Stimulated activated naive B cell treated with anti-CD40 and anti-IgM and Interleukin-4, amounts not matched to agents 10 μg/mL and 1 μg/mL and 100 μg/mL, for 72 hours (primary cell): ENCODE data around the gene ORC3.
"Not testable (repeated sequence)": the region's sequence is repeated elsewhere in the genome, so short reads cannot be mapped to it uniquely, and the experiment has no call there.

Experiments used
- ATAC-seq, 2 donors: fragments of 150-1000 bp; cut with Tn5 transposase; replicated peaks; 2 replicates each; pipeline ENCODE4 v1.10.0; 2021; ENCODE audit warnings: moderate library complexity in 1 of 2
- DNase-seq: peaks from one replicate; pipeline ENCODE4 v3.0.0; 2021
- H3K27ac Mint-ChIP-seq: one replicate; pipeline ENCODE4 v1.8.0; 2022; ENCODE audit warnings: mild to moderate bottlenecking, mixed read lengths
- H3K27me3 Mint-ChIP-seq, 2 donors: one replicate each; pipeline ENCODE4 v1.8.0; 2022; ENCODE audit warnings: mixed read lengths in 2 of 2
- H3K36me3 Mint-ChIP-seq, 2 donors: one replicate each; pipeline ENCODE4 v1.8.0; 2022; ENCODE audit warnings: mixed read lengths in 2 of 2, mild to moderate bottlenecking in 1 of 2
- H3K4me1 Mint-ChIP-seq, 2 donors: one replicate each; pipeline ENCODE4 v1.8.0; 2022; ENCODE audit warnings: mixed read lengths in 2 of 2, mild to moderate bottlenecking in 1 of 2
- H3K4me3 Mint-ChIP-seq, 2 donors: one replicate each; pipeline ENCODE4 v1.8.0; 2022; ENCODE audit warnings: mild to moderate bottlenecking in 2 of 2, mixed read lengths in 2 of 2, moderate library complexity in 1 of 2
- H3K9me3 Mint-ChIP-seq, 2 donors: one replicate each; pipeline ENCODE4 v1.8.0; 2022; ENCODE audit warnings: mixed read lengths in 2 of 2, mild to moderate bottlenecking in 1 of 2

The ORC3 gene

GRCh38 chr6:87701344-87701675 is 111.4 kb downstream of the ORC3 start:
- peak overlapping the region; percentile 96 to 97 for H3K4me3 Mint-ChIP-seq
- no peaks in the 10 kb centered on the region for H3K9me3 Mint-ChIP-seq
- peak overlapping the region; percentile 97 for H3K27ac Mint-ChIP-seq
- ATAC-seq (no peak), DNase-seq (no peak)
- no peaks in the 10 kb centered on the region for H3K27me3 Mint-ChIP-seq
- peaks cover 15 to 27% of the 10 kb centered on the region in 2 donors for H3K36me3 Mint-ChIP-seq
- peaks cover 18 to 27% of the 10 kb centered on the region in 2 donors for H3K4me1 Mint-ChIP-seq

GRCh38 chr6:87701676-87702588 is 112.0 kb downstream of the ORC3 start, which contains the start of gene AKIRIN2:
Gene AKIRIN2, minus strand, starts transcription at chr6:87702233. Its CDS starts 549 bp downstream, at chr6:87701684.
- Mint-ChIP-seq H3K9me3 (no peaks in the 10 kb centered on the region), H3K4me3 (peak within 1 kb of the TSS; percentile 96 to 97), H3K27ac (peak within 1 kb of the TSS; percentile 97), H3K27me3 (no peaks in the 10 kb centered on the region), H3K36me3 (peaks cover 15 to 25% of the 10 kb centered on the region in 2 donors), H3K4me1 (peaks cover 17 to 25% of the 10 kb centered on the region in 2 donors)
- DNase-seq (peak; percentile 98), ATAC-seq (peak; percentile 81 to 84)

GRCh38 chr6:87702589-87702945 is 112.6 kb downstream of the ORC3 start:
- ATAC-seq (no peak), DNase-seq (no peak)

GRCh38 chr6:87703039-87703438 is 113.1 kb downstream of the ORC3 start:
- not testable (repeated sequence) for DNase-seq, H3K9me3 Mint-ChIP-seq, ATAC-seq, H3K27me3 Mint-ChIP-seq
- H3K4me3 Mint-ChIP-seq, result peak overlapping the region; percentile 96 to 97
- H3K27ac Mint-ChIP-seq, result peak overlapping the region; percentile 97
- peaks cover 11 to 19% of the 10 kb centered on the region in 2 donors for H3K4me1 Mint-ChIP-seq
- peaks cover 15 to 17% of the 10 kb centered on the region in 2 donors for H3K36me3 Mint-ChIP-seq

More at GRCh38 chr6:87702589-87702945, 112.6 kb downstream of the ORC3 start:
- peaks cover 15 to 24% of the 10 kb centered on the region in 2 donors for H3K4me1 Mint-ChIP-seq
- H3K27ac Mint-ChIP-seq, result peak overlapping the region; percentile 97
- peak overlapping the region; percentile 96 to 97 for H3K4me3 Mint-ChIP-seq
- no peaks in the 10 kb centered on the region for H3K9me3 Mint-ChIP-seq
- H3K36me3 Mint-ChIP-seq, result peaks cover 15 to 19% of the 10 kb centered on the region in 2 donors
- no peaks in the 10 kb centered on the region for H3K27me3 Mint-ChIP-seq

- H3K4me1 Mint-ChIP-seq, result peaks cover 8 to 14% of the 10 kb centered on the region in 2 donors
- no peaks in the 10 kb centered on the region for H3K27me3 Mint-ChIP-seq
- H3K4me3 Mint-ChIP-seq, result no peak overlapping the region
- peak overlapping the region; percentile 73 for H3K27ac Mint-ChIP-seq
- H3K36me3 Mint-ChIP-seq, result peaks cover 9 to 11% of the 10 kb centered on the region in 2 donors
- no peaks in the 10 kb centered on the region for H3K9me3 Mint-ChIP-seq
- ATAC-seq (peak; percentile 19 to 43), DNase-seq (no peak)
Measured at GRCh38 chr6:87705070-87705691, 115.2 kb downstream of the ORC3 start.

GRCh38 chr6:87706187-87706966 is 116.4 kb downstream of the ORC3 start:
- no peaks in the 10 kb centered on the region for H3K9me3 Mint-ChIP-seq
- DNase-seq (no peak), ATAC-seq (no peak)
- H3K27ac Mint-ChIP-seq, result no peak overlapping the region
- H3K27me3 Mint-ChIP-seq, result no peaks in the 10 kb centered on the region
- H3K4me3 Mint-ChIP-seq, result no peak overlapping the region
- H3K4me1 Mint-ChIP-seq, result peaks cover 5 to 15% of the 10 kb centered on the region in 2 donors
- H3K36me3 Mint-ChIP-seq, result no peaks in the 10 kb centered on the region

- H3K4me1 Mint-ChIP-seq, DNase-seq, H3K9me3 Mint-ChIP-seq, H3K4me3 Mint-ChIP-seq, ATAC-seq, H3K27ac Mint-ChIP-seq, H3K36me3 Mint-ChIP-seq, H3K27me3 Mint-ChIP-seq: not testable (repeated sequence)
Measured at GRCh38 chr6:87708581-87709427, 118.9 kb downstream of the ORC3 start.

- ATAC-seq (peak; percentile 24 to 31), DNase-seq (no peak)
- H3K27me3 Mint-ChIP-seq, result no peaks in the 10 kb centered on the region
- H3K36me3 Mint-ChIP-seq, result no peaks in the 10 kb centered on the region
- no peaks in the 10 kb centered on the region for H3K9me3 Mint-ChIP-seq
- H3K27ac Mint-ChIP-seq, result no peak overlapping the region
- H3K4me1 Mint-ChIP-seq, result peaks cover 6 to 12% of the 10 kb centered on the region in 2 donors
- H3K4me3 Mint-ChIP-seq, result no peak overlapping the region
Measured at GRCh38 chr6:87710090-87710489, 120.2 kb downstream of the ORC3 start.

GRCh38 chr6:87712713-87713112 is 122.8 kb downstream of the ORC3 start:
- H3K4me1 Mint-ChIP-seq, result peaks cover 6 to 12% of the 10 kb centered on the region in 2 donors
- not testable (repeated sequence) for H3K27ac Mint-ChIP-seq, H3K4me3 Mint-ChIP-seq, DNase-seq, ATAC-seq, H3K36me3 Mint-ChIP-seq, H3K27me3 Mint-ChIP-seq, H3K9me3 Mint-ChIP-seq

- ATAC-seq (peak; percentile 85 to 90), DNase-seq (no peak)
- Mint-ChIP-seq H3K27me3 (no peaks in the 10 kb centered on the region), H3K27ac (no peak overlapping the region), H3K36me3 (no peaks in the 10 kb centered on the region), H3K4me3 (no peak overlapping the region), H3K9me3 (no peaks in the 10 kb centered on the region), H3K4me1 (peaks cover 6 to 12% of the 10 kb centered on the region in 2 donors)
Measured at GRCh38 chr6:87714093-87714842, 124.3 kb downstream of the ORC3 start.
